HG03135 (cell line): ENCODE measurements around the gene SFRP5.

ENCODE experiments used
- ATAC-seq: cut with Tn5 transposase; IDR thresholded peaks from one replicate; pipeline ENCODE4 v1.9.1; 2021; ENCODE audit warnings: mild to moderate bottlenecking, moderate library complexity; ENCODE audit not compliant: unreplicated experiment

The SFRP5 gene

GRCh38 chr10:97738616-97739015 lies 33.2 kb downstream of the SFRP5 start:
- ATAC-seq, result no peak

- ATAC-seq, result peak; percentile 10
Observed at GRCh38 chr10:97737770-97738265, 34.0 kb downstream of the SFRP5 start.

DNA sequence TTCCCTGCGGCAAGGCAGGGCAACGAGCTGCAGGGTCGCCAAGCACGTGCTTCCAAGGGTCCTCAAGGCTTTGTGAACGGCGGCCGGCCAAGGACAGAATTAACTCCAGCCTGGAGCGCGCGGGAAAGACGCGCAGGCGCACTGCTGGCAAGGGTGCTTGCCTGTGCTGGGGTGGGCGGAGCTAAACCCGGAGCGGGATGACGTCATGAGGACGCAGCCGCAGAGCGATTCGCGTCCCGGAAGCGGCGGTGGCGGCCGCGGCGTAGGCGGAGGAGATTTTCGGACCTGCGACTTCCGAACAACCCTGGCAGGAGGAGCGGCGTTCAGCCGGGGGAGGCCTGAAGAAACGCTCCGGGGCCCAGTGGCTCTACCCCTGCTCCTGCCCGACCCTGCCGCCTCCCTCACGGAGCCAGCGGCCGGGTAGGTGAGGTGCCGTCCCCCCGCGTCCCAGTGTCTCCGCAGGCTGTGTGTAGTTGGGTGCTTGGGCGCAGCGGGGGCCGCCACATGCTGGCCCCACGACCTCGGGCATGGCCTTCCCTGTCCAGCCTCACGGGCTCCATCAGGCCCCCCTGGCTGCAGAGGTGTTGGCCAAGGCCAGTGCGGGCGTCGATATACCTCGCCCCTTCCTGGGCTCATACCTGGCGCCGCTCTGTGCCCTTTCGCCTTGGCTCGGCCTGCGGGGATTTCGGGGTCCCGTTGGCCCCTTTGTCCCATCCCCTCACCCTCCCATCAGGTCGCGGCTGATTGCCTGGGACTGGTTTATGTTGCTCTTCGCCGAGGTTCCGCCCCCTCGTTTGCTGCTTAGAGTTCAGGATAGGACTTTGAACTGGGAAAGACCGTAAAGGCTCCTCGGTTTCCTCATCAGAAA lies 34.7 kb downstream of the SFRP5 start, which contains the start of gene ZFYVE27:
Gene ZFYVE27, plus strand, starts transcription at position 227 of the 868 bp plus-strand sequence. CDS start 1,350 bp downstream, outside the sequence.
- ATAC-seq, result peak; percentile 79

DNA sequence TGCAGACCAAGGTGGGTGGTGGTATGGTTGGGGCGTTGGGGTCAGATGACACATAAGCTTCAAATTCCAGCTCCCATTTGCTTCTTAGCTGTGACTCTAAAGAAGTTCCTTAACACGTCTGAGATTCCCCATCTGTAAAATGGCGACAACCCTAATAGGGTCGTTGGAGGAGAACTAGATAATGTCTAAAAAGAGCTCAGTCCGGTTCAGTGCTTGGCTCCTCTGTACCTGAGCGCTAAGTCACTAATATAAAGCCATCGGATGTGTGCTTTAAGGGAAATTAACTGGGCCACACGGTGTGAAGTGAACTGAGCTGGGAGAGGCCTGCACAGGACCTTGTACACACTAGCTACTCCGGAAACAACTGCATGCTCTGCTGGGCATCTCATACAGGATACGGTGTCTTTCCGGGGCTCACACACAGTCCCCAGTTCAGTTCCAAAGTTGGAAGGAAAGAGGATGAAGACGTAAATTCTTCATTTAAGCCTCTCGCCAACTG lies 35.3 kb downstream of the SFRP5 start:
- peak; percentile 4 for ATAC-seq

GRCh38 chr10:97734021-97734420 lies 37.8 kb downstream of the SFRP5 start:
- no peak for ATAC-seq

- no peak for ATAC-seq
Observed at GRCh38 chr10:97733256-97733655, 38.5 kb downstream of the SFRP5 start.

DNA sequence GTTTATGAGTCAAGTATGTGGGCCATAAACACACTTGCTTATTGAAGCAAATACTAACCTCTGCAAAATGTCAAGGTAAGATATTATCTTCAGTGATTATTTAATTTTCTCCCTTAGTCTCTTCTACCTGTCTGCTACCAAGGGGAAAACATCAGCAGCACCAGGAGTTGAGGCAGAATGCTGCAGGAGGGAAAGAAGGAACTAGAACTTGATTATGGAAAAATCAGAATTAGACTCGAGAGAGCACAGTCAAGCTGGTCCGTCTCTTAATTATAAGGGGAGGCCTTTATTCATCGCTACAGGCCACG lies 39.8 kb downstream of the SFRP5 start:
- no peak for ATAC-seq

DNA sequence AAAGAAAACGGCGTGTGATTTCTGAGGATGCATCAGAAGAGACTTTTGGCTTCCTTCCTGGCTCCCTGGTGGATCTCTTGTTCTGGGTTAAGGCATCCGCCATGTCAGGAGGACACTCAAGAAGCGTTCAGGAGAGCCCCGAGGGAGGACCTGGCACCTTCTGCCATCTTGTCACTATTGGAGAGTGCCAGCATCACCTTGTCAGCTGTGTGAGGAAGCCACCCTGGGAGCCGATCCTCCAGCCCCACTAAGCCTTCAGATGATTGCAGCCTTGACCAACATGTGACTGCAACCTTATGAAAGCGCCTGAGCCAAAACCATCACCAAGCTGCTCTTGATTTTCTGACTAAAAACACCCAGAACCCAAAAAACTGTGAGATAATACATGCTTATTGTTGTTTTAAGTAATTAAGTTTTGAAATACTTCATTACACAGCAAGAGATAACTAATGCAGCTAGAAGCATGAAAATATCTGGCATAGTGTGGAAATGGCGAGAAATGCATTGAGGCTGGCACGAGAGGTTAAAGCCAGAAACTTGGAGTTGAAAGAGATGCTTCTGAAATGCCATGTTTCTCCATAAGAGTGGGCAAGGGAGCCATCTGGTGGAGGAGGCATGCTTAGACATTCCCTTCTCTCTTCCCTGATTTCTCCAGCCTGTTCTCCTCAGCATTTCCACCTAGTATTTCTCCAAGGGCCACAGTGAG lies 40.3 kb downstream of the SFRP5 start:
- ATAC-seq, result no peak

DNA sequence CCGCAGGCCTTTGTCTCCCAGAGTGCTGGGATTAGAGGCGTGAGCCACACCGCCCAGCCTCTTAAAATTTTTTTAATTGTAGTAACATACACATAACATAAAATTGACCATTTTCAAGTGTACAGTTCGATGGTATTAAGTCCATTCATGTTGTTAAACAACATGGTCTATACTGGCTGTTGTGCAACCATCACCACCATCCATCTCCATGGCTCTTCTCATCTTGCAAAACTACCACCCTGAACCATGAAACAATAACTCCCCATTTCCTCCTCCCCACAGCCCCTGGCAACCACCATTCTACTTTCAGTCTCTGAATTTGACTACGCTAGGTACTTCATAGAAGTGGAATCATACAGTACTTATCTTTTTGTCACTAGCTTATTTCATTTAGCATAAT lies 42.8 kb downstream of the SFRP5 start:
- ATAC-seq, result no peak

- no peak for ATAC-seq
Observed at GRCh38 chr10:97726636-97727178, 45.1 kb downstream of the SFRP5 start.

DNA sequence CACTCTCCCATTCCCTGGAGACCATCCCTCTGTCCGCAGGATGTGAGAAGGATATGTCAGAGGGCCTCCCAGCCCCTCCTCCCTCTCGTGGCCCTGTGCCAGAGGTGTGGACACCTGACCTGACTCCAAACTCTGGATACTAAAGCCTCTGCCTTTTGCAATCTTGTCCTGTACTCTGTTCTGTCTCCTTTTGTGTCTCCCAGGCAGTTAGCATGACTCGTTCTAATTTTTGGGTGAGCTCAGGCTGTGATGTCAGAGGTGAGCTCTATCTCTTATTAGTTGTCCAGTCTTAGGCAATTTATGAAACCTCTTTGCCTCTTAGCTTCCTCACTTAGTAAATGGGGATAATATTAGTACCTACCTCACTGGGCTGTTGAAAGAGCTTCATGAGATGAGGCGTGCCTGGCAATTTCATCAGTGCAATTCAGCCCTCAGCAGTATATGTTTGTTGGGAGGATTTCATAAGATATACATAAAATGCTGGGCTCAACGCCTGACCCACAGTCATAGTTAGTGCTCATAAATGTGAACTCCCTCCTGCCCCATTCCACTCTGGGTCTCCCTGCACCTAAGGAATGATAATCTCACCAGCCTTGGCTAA lies 47.4 kb downstream of the SFRP5 start:
- no peak for ATAC-seq

DNA sequence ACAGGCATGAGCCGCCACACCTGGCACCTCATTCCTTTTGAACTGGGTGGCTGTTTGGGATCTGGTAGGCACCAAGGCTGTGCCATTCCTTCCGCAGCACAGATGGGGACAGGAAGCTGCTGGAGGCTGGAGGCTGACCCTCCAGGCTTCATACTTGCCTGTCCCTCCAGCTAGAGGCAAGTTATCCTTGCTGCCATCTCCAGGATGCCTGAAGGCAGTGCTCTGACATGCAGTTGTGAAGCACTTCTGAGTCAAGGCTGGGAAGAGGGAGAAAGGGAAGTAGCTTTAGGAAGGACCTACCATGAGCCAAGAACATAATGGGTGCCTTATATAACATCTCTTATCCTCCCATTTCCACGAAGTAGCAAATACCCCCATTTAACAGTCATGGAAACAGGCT lies 48.8 kb downstream of the SFRP5 start:
- ATAC-seq, result no peak

- ATAC-seq, result no peak
Observed at GRCh38 chr10:97721871-97722780, 49.7 kb downstream of the SFRP5 start.

GRCh38 chr10:97719602-97720001 lies 52.2 kb downstream of the SFRP5 start:
- ATAC-seq, result no peak

- no peak for ATAC-seq
Observed at GRCh38 chr10:97718659-97719142, 53.1 kb downstream of the SFRP5 start.

DNA sequence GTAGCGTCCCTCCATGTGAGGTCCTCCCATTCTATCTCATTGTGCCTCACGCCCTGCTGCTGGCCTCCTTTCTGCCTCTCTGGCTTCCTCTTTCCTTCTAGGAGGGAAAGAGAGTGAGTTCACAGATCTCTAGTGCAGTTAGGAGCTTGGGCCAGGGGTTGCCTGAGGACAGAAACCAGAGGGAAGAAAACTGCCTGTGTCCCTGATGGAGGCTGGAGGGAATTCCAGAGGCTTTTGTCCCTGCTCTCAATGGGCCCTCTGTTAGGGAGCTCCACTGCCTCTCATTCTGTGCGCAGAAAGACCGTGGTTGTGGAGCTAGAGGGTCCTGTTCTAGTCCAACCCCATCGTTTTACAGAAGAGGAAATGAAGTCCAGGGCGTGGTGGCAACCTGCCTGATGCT lies 53.6 kb downstream of the SFRP5 start:
- ATAC-seq, result no peak

DNA sequence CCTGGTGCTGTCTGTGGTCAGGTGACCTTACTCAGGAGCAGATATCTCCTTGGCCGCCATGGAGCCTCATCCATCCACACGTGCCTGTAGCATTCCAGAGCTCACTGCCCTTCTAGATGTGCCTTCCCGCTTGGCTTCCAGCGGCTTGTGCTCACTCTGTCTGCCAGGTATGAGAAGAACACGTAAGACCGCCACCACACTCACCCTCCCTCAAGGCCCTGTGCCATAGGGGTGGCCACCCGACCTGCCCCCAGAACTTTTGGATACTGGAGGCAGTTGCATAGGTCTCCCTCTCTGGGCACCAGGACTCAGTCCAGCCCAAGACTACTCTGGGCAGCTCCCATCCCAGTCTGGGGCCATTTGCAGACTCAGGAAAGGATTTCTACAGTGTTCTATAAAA lies 54.2 kb downstream of the SFRP5 start:
- no peak for ATAC-seq
